ENCODE results near the gene ZNF549.

DNA sequence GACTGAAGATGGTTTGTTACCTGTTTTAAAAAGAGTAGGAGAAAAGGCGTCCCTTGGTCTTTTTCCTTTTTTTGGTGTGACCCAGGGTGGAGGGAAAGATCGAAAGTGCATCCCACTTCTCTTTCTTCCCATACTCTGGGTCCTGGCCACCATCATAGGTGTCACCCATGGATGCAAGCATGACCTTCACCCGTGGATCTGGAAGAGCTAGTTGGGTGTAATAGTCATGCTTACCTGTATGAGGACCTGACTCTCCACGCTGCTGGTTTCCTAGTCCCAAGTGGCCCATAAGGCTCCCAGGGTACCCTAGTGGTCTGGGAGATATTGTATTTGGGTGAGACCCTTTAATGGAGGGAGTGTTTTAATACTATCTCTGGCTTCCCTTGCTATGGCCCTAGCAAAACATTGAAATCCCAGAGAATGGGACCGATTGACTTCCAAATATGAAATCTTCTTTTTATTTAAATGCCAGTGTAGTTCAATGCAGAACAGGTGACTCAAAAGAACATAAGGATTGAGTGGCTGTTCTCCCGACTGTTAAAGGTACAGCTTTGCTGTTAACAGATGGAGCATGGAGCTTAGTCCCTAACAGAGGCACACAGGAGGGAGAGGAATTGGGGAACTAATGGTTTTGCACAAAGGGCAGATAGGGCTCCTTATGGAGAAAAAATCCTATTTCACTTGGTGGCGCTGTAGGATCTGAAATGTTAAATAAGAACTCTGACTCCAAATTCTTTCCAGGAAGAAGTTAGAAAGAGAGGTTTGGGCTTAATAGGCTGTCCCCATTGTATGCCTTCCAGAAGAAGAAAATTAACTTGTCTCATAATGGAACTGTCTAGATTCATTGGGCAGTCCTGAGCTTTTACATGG is 39.5 kb downstream of the ZNF549 start:
- no peak for TF ChIP-seq CTCF (IDR thresholded peaks at IDR 0.05; ENCODE audit: insufficient read depth, low read length, poor library complexity, severe bottlenecking)
- TF ChIP-seq EZH2phosphoT487 (conservative IDR thresholded peaks at IDR 0.05; ENCODE audit: low read length), result no peak
